Hematopoietic multipotent progenitor cell treated with erythropoietin and hydrocortisone succinate and interleukin-3 and kit ligand, for 6 days (in vitro differentiated cells): ENCODE measurements around the gene OTUB2.
"Not testable (repeated sequence)": the region's sequence is repeated elsewhere in the genome, so short reads cannot be mapped to it uniquely, and the experiment has no call there.

Experiments used
- DNase-seq: peaks from one replicate; pipeline ENCODE4 v3.0.0-alpha.2; 2015

The OTUB2 gene

GRCh38 chr14:94062344-94062940, 36.3 kb downstream of the OTUB2 start:
- DNase-seq, result no peak

- DNase-seq, result no peak
Measured at GRCh38 chr14:94066089-94066676, 40.0 kb downstream of the OTUB2 start.

- DNase-seq, result not testable (repeated sequence)
Measured at GRCh38 chr14:94072076-94072475, 45.9 kb downstream of the OTUB2 start.

GRCh38 chr14:94074534-94074933, 48.4 kb downstream of the OTUB2 start:
- DNase-seq, result no peak

GRCh38 chr14:94075008-94075407, 48.9 kb downstream of the OTUB2 start:
- DNase-seq, result no peak

- no peak for DNase-seq
Measured at GRCh38 chr14:94077111-94077821, 51.1 kb downstream of the OTUB2 start.

GRCh38 chr14:94077823-94078222, 51.7 kb downstream of the OTUB2 start:
- no peak for DNase-seq

- no peak for DNase-seq
Measured at GRCh38 chr14:94079891-94080620, 53.9 kb downstream of the OTUB2 start.

GRCh38 chr14:94080621-94081385, 54.7 kb downstream of the OTUB2 start, which contains the start of the genes DDX24 and IFI27L1:
DDX24 (minus strand) TSS chr14:94081202; CDS start chr14:94079742, 1,460 bp downstream.
IFI27L1 (plus strand) TSS chr14:94081310; CDS start chr14:94096938, 15,628 bp downstream.
- DNase-seq, result peak; percentile 97

GRCh38 chr14:94081386-94081820, 55.3 kb downstream of the OTUB2 start:
- peak; percentile 51 for DNase-seq

- DNase-seq, result no peak
Measured at GRCh38 chr14:94087891-94088290, 61.8 kb downstream of the OTUB2 start.

GRCh38 chr14:94088516-94088915, 62.4 kb downstream of the OTUB2 start:
- no peak for DNase-seq

GRCh38 chr14:94089479-94089878, 63.3 kb downstream of the OTUB2 start:
- no peak for DNase-seq

GRCh38 chr14:94093418-94093817, 67.3 kb downstream of the OTUB2 start:
- no peak for DNase-seq

- DNase-seq, result no peak
Measured at GRCh38 chr14:94097091-94097490, 71.0 kb downstream of the OTUB2 start.
